ENCODE results near the gene ZNF586. TPM values are rescaled to one million over a fixed set of nuclear protein-coding genes. Genes with fewer than 3 reads are reported as not detected.
"Not testable (repeated sequence)": the region's sequence is repeated elsewhere in the genome, so short reads cannot be mapped to it uniquely, and the experiment has no call there.

The ZNF586 gene
- polyA plus RNA-seq, 3 donors from 2014 or later = 8.1 to 14.6 (median 10.4) TPM

DNA sequence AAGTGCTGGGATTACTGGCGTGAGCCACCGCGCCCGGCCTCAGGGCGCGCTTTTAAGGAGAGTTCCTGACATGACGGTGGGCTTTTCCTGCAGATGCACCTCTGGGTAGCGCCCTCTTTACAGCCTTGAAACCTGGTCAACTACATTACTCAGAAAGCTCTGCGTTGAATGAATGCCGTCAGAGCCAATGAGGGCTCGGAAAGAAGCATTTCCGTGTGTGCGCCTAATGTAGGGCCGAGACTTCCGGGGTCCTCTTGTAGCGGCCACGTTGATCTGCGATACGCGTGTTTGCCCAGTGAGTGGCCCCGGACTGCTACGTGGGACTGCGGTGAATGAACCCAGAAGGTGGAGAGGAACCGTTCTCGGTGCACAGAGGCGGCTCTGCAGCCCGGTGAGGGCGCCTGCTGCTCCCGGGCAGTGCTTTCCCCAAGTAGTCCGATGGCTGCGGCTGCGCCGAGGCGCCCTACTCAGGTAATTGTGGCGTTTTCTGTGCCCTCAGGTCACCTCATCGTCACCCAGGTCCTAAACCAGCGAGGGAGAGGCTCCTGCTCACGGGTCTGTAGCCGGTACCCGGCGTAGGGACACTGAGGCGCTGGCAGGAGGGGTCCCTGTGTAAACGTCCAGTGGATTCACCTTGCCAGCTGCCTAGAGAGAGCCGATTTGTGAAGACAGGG lies 50.1 kb downstream of the ZNF586 start:
- H3K27ac Mint-ChIP-seq = peak overlapping the region; percentile 90 to 99 (median 98)
- H3K4me3 Mint-ChIP-seq = peak overlapping the region; percentile 90 to 99 (median 97)
- DNase-seq = peak; percentile 83 to 86 (median 84)
- peaks cover 0 to 5% (median 4%) of the 10 kb centered on the region in 3 donors for H3K36me3 Mint-ChIP-seq
- H3K9me3 Mint-ChIP-seq = no peaks in the 10 kb centered on the region
- peaks cover 0 to 4% (median 3%) of the 10 kb centered on the region in 3 donors for H3K27me3 Mint-ChIP-seq (ENCODE audit: low read depth in 3 of 3)
- peaks cover 50 to 69% of the 10 kb centered on the region in 2 donors for H3K4me1 Mint-ChIP-seq

DNA sequence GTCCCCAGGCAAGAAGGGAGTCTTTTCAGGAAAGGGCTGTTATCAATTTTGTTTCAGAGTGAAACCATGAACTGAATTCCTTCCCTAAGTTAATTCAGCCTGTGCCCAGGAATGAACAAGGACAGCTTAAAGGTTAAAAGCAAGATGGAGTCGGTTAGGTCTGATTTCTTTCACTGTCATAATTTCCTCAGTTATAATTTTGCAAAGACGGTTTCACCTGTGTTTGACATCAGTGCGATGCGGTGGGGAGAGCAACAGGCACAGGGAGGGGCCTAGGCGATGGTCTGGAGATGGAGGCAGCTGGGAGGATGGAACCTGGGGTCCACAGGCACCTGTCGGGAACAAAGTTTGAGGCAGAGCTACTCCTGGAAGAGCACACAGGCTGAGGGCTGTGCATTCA lies 51.1 kb downstream of the ZNF586 start:
- H3K4me3 Mint-ChIP-seq = peak overlapping the region; percentile 90 to 99 (median 97)
- H3K4me1 Mint-ChIP-seq = peaks cover 40 to 62% of the 10 kb centered on the region in 2 donors
- H3K27me3 Mint-ChIP-seq (ENCODE audit: low read depth in 3 of 3) = peaks cover 0 to 3% (median 0%) of the 10 kb centered on the region in 3 donors
- no peak for DNase-seq
- H3K27ac Mint-ChIP-seq = peak overlapping the region; percentile 90 to 99 (median 98)
- H3K36me3 Mint-ChIP-seq = peaks cover 0 to 5% (median 4%) of the 10 kb centered on the region in 3 donors
- no peaks in the 10 kb centered on the region for H3K9me3 Mint-ChIP-seq

DNA sequence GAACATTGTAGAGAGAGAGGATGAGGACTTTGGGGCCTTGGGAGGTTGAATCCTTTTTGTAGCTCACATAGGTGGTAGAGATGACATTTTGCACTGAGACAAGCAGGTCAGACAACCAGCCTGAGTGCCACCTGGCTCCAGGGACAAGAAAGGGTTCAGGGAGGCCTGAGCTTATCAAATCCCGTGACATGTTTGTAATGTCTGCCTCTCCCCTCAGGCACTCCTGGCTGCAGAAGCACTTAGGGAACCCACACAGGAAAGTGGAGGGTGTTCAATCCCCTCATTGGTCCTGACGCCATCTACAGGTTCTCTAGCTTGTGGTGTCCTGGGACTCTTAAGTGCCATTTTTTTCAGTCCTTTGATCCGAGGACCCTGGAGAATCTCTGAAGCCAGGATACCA lies 51.6 kb downstream of the ZNF586 start:
- Mint-ChIP-seq H3K27ac (peak overlapping the region in 5 of 6 donors; percentile 85 to 98 (median 95)), H3K4me1 (peaks cover 38 to 62% of the 10 kb centered on the region in 2 donors), H3K4me3 (peak overlapping the region; percentile 47 to 99 (median 97))
- not testable (repeated sequence) for DNase-seq; H3K9me3 Mint-ChIP-seq; H3K27me3 Mint-ChIP-seq (ENCODE audit: low read depth in 3 of 3); H3K36me3 Mint-ChIP-seq

DNA sequence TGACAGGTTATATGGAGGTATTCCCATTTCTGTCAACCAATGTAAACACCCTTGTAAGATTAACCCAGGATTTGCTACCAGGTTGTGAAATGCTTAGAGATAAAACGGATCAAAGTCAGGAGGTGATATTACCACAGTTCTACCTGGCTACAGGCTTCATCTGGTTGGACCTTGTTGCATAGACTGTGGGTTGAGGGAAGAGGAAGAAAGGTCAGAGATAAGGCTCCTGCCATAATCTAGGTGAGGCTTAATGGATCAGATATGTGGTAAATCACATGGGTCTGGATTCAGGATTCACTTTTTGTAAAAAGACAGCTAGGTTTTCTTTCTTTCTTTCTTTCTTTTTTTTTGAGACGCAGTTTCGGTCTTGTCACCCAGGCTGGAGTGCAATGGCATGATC lies 52.0 kb downstream of the ZNF586 start:
- peak overlapping the region in 1 of 6 donors; percentile 95 for H3K27ac Mint-ChIP-seq
- not testable (repeated sequence) for DNase-seq; H3K36me3 Mint-ChIP-seq; H3K9me3 Mint-ChIP-seq; H3K27me3 Mint-ChIP-seq (ENCODE audit: low read depth in 3 of 3); H3K4me3 Mint-ChIP-seq
- peaks cover 37 to 61% of the 10 kb centered on the region in 2 donors for H3K4me1 Mint-ChIP-seq

DNA sequence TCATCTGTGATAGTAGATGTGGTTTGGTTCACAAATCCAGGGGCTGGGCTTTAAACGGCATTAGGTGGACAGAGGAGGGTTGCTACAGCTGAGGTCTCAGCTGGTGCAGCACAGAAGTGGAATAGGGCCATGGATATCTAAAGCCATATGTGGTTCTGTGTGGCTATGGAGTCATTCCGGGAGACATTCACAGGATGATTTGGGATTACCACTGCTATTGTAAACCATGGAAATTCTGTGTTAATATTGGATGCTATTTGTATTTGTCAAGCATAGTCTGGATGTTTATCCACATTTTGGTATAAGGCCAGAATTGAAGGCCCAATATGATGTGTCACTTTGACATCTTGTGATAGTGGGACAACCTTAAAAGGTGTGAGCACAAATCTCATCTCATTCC lies 53.7 kb downstream of the ZNF586 start:
- Mint-ChIP-seq H3K27ac (peak overlapping the region in 1 of 6 donors; percentile 45), H3K4me1 (peaks cover 42 to 61% of the 10 kb centered on the region in 2 donors), H3K36me3 (peaks cover 8 to 10% (median 10%) of the 10 kb centered on the region in 3 donors)
- not testable (repeated sequence) for DNase-seq; H3K27me3 Mint-ChIP-seq (ENCODE audit: low read depth in 3 of 3); H3K9me3 Mint-ChIP-seq; H3K4me3 Mint-ChIP-seq

DNA sequence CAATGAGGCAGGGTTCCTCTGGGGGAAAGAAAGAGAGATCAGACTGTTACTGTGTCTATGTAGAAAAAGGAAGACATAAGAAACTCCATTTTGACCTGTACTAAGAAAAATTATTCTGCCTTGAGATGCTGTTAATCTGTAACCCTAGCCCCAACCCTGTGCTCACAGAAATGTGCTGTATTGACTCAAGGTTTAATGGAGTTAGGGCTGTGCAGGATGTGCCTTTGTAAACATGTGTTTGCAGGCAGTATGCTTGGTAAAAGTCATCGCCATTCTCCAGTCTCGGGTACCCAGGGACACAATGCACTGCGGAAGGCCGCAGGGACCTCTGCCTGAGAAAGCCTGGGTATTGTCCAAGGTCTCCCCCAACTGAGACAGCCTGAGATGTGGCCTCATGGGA lies 54.1 kb downstream of the ZNF586 start:
- H3K27me3 Mint-ChIP-seq (ENCODE audit: low read depth in 3 of 3); DNase-seq; H3K9me3 Mint-ChIP-seq; H3K4me3 Mint-ChIP-seq: not testable (repeated sequence)
- peaks cover 38 to 57% of the 10 kb centered on the region in 2 donors for H3K4me1 Mint-ChIP-seq
- peaks cover 8 to 10% (median 10%) of the 10 kb centered on the region in 3 donors for H3K36me3 Mint-ChIP-seq
- peak overlapping the region in 2 of 6 donors; percentile 37 to 45 for H3K27ac Mint-ChIP-seq

GRCh38 chr19:57825511-57825910 lies 56.0 kb downstream of the ZNF586 start:
- Mint-ChIP-seq H3K4me1 (peaks cover 31 to 53% of the 10 kb centered on the region in 2 donors), H3K27ac (no peak overlapping the region), H3K27me3 (ENCODE audit: low read depth in 3 of 3) (peaks cover 0 to 3% (median 0%) of the 10 kb centered on the region in 3 donors), H3K36me3 (peaks cover 8 to 10% (median 8%) of the 10 kb centered on the region in 3 donors), H3K4me3 (no peak overlapping the region), H3K9me3 (no peaks in the 10 kb centered on the region)
- no peak for DNase-seq

DNA sequence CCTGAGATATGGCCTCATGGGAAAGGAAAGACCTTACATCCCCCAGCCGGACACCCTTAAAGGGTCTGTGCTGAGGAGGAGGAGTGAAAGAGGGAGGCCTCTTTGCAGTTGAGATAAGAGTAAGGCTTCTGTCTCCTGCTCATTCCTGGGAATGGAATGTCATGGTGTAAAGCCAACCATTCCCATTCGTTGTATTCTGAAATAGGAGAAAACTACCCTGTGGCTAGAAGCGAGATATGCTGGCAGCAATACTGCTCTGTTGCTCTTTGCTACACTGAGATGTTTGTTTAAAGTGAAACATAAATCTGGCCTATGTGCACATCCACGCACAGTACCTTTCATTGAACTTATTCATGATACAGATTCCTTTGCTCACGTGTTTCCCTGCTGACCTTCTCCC lies 59.8 kb downstream of the ZNF586 start:
- H3K27me3 Mint-ChIP-seq (ENCODE audit: low read depth in 3 of 3) = peaks cover 0 to 3% (median 0%) of the 10 kb centered on the region in 3 donors
- H3K36me3 Mint-ChIP-seq = peaks cover 4 to 12% (median 5%) of the 10 kb centered on the region in 3 donors
- H3K9me3 Mint-ChIP-seq = no peaks in the 10 kb centered on the region
- no peak overlapping the region for H3K4me3 Mint-ChIP-seq
- peaks cover 19 to 36% of the 10 kb centered on the region in 2 donors for H3K4me1 Mint-ChIP-seq
- no peak for DNase-seq
- H3K27ac Mint-ChIP-seq = peak overlapping the region in 1 of 6 donors; percentile 7

DNA sequence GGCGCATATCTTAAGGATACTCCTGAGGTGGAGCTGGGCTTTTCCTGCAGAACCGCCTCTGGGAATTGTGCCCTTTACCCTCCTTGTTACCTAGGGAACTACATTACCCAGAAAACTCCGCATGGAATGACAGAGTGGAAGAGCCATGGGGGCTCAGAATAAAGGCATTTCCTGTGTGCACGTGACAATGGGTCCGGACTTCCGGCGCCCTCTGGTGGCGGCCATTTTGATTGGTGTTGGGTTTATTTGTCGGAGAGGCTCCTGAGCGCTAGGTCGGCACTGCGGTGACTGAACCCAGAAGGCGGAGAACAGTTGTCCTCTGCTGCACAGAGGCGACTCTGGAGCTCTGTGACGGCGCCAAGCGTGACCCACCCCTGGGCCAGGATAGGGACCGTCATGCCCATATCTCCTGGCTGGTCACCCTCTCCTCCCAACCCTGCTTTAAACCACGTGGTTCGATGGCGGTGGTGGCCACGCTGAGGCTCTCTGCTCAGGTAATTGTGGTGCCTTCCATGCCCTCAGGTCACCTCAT lies 60.7 kb downstream of the ZNF586 start, which contains the start of gene ZNF587B:
ZNF587B (plus strand) TSS at position 229 of the 532 bp plus-strand sequence; CDS start at position 459, 230 bp downstream.
- no peaks in the 10 kb centered on the region for H3K9me3 Mint-ChIP-seq
- peaks cover 4 to 12% (median 5%) of the 10 kb centered on the region in 3 donors for H3K36me3 Mint-ChIP-seq
- H3K27ac Mint-ChIP-seq = peak within 1 kb of the TSS in 4 of 6 donors; percentile 7 to 72 (median 30)
- no peak within 1 kb of the TSS for H3K4me3 Mint-ChIP-seq
- H3K4me1 Mint-ChIP-seq = peaks cover 17 to 31% of the 10 kb centered on the region in 2 donors
- H3K27me3 Mint-ChIP-seq (ENCODE audit: low read depth in 3 of 3) = peaks cover 0 to 3% (median 0%) of the 10 kb centered on the region in 3 donors
- DNase-seq = peak in 2 of 3 donors; percentile 19 to 35

Other genes starting within 250 kb of the ZNF586 start
- gene ZNF549, start 242.3 kb upstream of the ZNF586 start, polyA plus RNA-seq = 1 to 10 TPM; 3.1 to 7.1 (median 6.9) TPM
- 1 to 10 TPM; 1.5 to 7.9 (median 5.3) TPM for gene ZNF550, start 209.8 kb upstream of the ZNF586 start, polyA plus RNA-seq
- gene ZNF416, start 190.8 kb upstream of the ZNF586 start, polyA plus RNA-seq = 1 to 10 TPM; 3.2 to 6.2 (median 4.1) TPM
- 1 to 10 TPM; 4.0 to 8.9 (median 5.5) TPM for gene ZIK1, start 185.5 kb upstream of the ZNF586 start, polyA plus RNA-seq
- 1 to 10 TPM; 2.9 to 8.0 (median 5.2) TPM for gene ZNF530, start 169.8 kb upstream of the ZNF586 start, polyA plus RNA-seq
- 10 to 100 TPM; 12.8 to 13.9 (median 13.1) TPM for gene ZNF134, start 155.4 kb upstream of the ZNF586 start, polyA plus RNA-seq
- gene ZNF211, start 136.5 kb upstream of the ZNF586 start, polyA plus RNA-seq = 10 to 100 TPM; 10.2 to 26.4 (median 20.5) TPM
- gene ZSCAN4, start 100.7 kb upstream of the ZNF586 start, polyA plus RNA-seq = under 1 TPM in 1 of 3 donors, not detected in 2; 0.27 TPM
- gene ZNF551, start 87.7 kb upstream of the ZNF586 start, polyA plus RNA-seq = 1 to 10 TPM; 5.6 to 6.9 (median 6.0) TPM
- gene ZNF154, start 60.5 kb upstream of the ZNF586 start, polyA plus RNA-seq = 1 to 10 TPM; 1.6 to 4.2 (median 3.2) TPM
- 10 to 100 TPM; 13.5 to 21.8 (median 18.0) TPM for gene ZNF671, start 42.1 kb upstream of the ZNF586 start, polyA plus RNA-seq
- 1 to 10 TPM; 5.0 to 7.3 (median 5.9) TPM for gene ZNF776, start 22.9 kb upstream of the ZNF586 start, polyA plus RNA-seq
- gene ZNF552, start 45.2 kb downstream of the ZNF586 start, polyA plus RNA-seq = 1 to 10 TPM; 4.4 to 6.7 (median 5.2) TPM
- 1 to 10 TPM in 2 of 3 donors, not detected in 1; 1.3 to 1.4 TPM for gene ZNF587B, start 60.6 kb downstream of the ZNF586 start, polyA plus RNA-seq
- 1 to 10 TPM in 2 of 3 donors, not detected in 1; 1.9 to 8.1 TPM for gene ZNF587, start 80.2 kb downstream of the ZNF586 start, polyA plus RNA-seq
- gene ZNF814, start 119.4 kb downstream of the ZNF586 start, polyA plus RNA-seq = 10 to 100 TPM; 11.8 to 26.7 (median 14.8) TPM
- 1 to 10 TPM in 2 of 3 donors, not detected in 1; 1.2 to 5.0 TPM for gene ZNF417, start 146.9 kb downstream of the ZNF586 start, polyA plus RNA-seq
- gene ZNF418, start 165.7 kb downstream of the ZNF586 start, polyA plus RNA-seq = 1 to 10 TPM in 2 of 3 donors, not detected in 1; 2.5 to 3.5 TPM
- gene ZNF256, start 178.0 kb downstream of the ZNF586 start, polyA plus RNA-seq = 1 to 10 TPM; 5.9 to 7.5 (median 6.1) TPM
- not detected for gene C19orf18, start 204.9 kb downstream of the ZNF586 start, polyA plus RNA-seq
- gene ZNF606, start 233.1 kb downstream of the ZNF586 start, polyA plus RNA-seq = 1 to 10 TPM; 4.4 to 9.4 (median 5.1) TPM

Measured in immature natural killer cell (primary cell).